Transverse colon (tissue), 4 donors: ENCODE measurements around the gene ALKBH7. TPM values are rescaled to one million over a fixed set of nuclear protein-coding genes. Genes with fewer than 3 reads are reported as not detected.

ENCODE experiments used
- DNase-seq: peaks from one replicate; pipeline ENCODE4 v3.0.0-alpha.2; 2019
- H3K27ac ChIP-seq, 4 donors: fragments of 200-600 bp; sonication (generic); 2 replicates each; pipeline ENCODE4 v1.5.1; 2016 to 2018; ENCODE audit warnings: inconsistent platforms in 4 of 4
- H3K27me3 ChIP-seq: fragments of 200-600 bp; sonication (generic); 2 replicates; pipeline ENCODE4 v1.5.1; 2017; ENCODE audit warnings: inconsistent platforms
- H3K36me3 ChIP-seq, 4 donors: fragments of 200-600 bp; sonication (generic); 2 replicates each; pipeline ENCODE4 v1.5.1; 2017 to 2019; ENCODE audit warnings: inconsistent platforms in 4 of 4
- H3K4me1 ChIP-seq, 4 donors: fragments of 200-600 bp; sonication (generic); 2 replicates each; pipeline ENCODE4 v1.5.1; 2017 to 2020; ENCODE audit warnings: inconsistent platforms in 4 of 4
- H3K4me3 ChIP-seq, 4 donors: fragments of 200-600 bp; sonication (generic); 1 replicate in 1 of 4; 2 replicates in 3 of 4; pipeline versions ENCODE4 v1.5.1 to v1.6.1; 2017 to 2019; ENCODE audit warnings: inconsistent platforms in 4 of 4
- H3K9me3 ChIP-seq, 2 donors: fragments of 200-600 bp; sonication (generic); 2 replicates each; pipeline ENCODE4 v1.5.1; 2017 to 2019; ENCODE audit warnings: inconsistent platforms in 2 of 2
- EP300 ChIP-seq: sonication (generic); formaldehyde crosslinking; IDR thresholded peaks from one replicate; pipeline ENCODE4 v1.6.1; 2017; ENCODE audit warnings: antibody characterized with exemption, low read depth
- POLR2A ChIP-seq: fragments of 450-650 bp; IDR thresholded peaks from one replicate; pipeline ENCODE4 v1.6.1; 2016; ENCODE audit warnings: antibody characterized with exemption, mild to moderate bottlenecking, moderate library complexity
- POLR2AphosphoS5 ChIP-seq, 3 donors: sonication (generic); formaldehyde crosslinking; IDR thresholded peaks; one replicate each; pipeline ENCODE4 v1.6.1; 2016; ENCODE audit warnings: antibody characterized with exemption in 3 of 3
- WGBS, 2 donors: methylation state at CpG; one replicate each; pipeline ENCODE4 v1.1.5; 2018; ENCODE audit warnings: low coverage in 1 of 2; 5-methylcytosine and 5-hydroxymethylcytosine counted together
- in situ Hi-C, 4 donors: fragments of 200-750 bp; cut with MboI; loops; one replicate each; pipeline versions ENCODE4 v1.15.0 to v1.15.1; 2017; ENCODE audit warnings: low sequenced_read_pairs in 3 of 4, low pct_ligation_motif_present in 1 of 4, low pct_unique_long_range_greater_than_20kb in 1 of 4
- intact Hi-C: fragments of 100-400 bp; cut with DNase I; formaldehyde crosslinking; loops from one replicate; pipeline ENCODE4 v1.15.1; 2023; ENCODE audit warnings: low total_unique reads
- total RNA-seq, 4 donors: library from RNA; depleted of rRNA; stranded (reverse); fragments of >200 nt; gene quantifications; one replicate each; pipeline ENCODE4 v1.1.0, GENCODE V29; 2016
- TF ChIP-seq, protein P1 (sequence below), 5 experiments: fragments of 200-600 bp in 3 of 5; fragments of 450-650 bp in 2 of 5; sonication (generic) in 3 of 5; IDR thresholded peaks; 1 replicate in 2 of 5; 2 replicates in 3 of 5; pipeline ENCODE4 v1.5.1; 2016 to 2017; ENCODE audit warnings: antibody characterized with exemption in 5 of 5, inconsistent platforms in 3 of 5, mild to moderate bottlenecking in 2 of 5, moderate library complexity in 1 of 5

The ALKBH7 gene
- total RNA-seq, 4 donors from 2014 or later: 135 to 188 (median 158) TPM

- no peaks in the 10 kb centered on the region for H3K9me3 ChIP-seq
- no peak overlapping the region for H3K4me3 ChIP-seq
- intact Hi-C loops: no loop called here
- WGBS, 2 donors: 79% methylated on average over 33 of the region's 33 CpGs; no CpG with 5 or more reads in 1 of the 2 donors
- no peak for DNase-seq
- peaks cover 2 to 27% (median 6%) of the 10 kb centered on the region in 4 donors for H3K4me1 ChIP-seq
- peaks cover 0 to 59% (median 30%) of the 10 kb centered on the region in 4 donors for H3K36me3 ChIP-seq
- TF ChIP-seq EP300: no peak
- TF ChIP-seq, protein P1, sequence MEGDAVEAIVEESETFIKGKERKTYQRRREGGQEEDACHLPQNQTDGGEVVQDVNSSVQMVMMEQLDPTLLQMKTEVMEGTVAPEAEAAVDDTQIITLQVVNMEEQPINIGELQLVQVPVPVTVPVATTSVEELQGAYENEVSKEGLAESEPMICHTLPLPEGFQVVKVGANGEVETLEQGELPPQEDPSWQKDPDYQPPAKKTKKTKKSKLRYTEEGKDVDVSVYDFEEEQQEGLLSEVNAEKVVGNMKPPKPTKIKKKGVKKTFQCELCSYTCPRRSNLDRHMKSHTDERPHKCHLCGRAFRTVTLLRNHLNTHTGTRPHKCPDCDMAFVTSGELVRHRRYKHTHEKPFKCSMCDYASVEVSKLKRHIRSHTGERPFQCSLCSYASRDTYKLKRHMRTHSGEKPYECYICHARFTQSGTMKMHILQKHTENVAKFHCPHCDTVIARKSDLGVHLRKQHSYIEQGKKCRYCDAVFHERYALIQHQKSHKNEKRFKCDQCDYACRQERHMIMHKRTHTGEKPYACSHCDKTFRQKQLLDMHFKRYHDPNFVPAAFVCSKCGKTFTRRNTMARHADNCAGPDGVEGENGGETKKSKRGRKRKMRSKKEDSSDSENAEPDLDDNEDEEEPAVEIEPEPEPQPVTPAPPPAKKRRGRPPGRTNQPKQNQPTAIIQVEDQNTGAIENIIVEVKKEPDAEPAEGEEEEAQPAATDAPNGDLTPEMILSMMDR (IDR thresholded peaks at IDR 0.05): peak in 3 of 5 experiments; percentile 11 to 23 (median 21)
- H3K27me3 ChIP-seq: no peaks in the 10 kb centered on the region
- in situ Hi-C loops: no loop called here
- H3K27ac ChIP-seq: no peak overlapping the region
Measured at GRCh38 chr19:6417713-6418561, 45.3 kb downstream of the ALKBH7 start.

DNA sequence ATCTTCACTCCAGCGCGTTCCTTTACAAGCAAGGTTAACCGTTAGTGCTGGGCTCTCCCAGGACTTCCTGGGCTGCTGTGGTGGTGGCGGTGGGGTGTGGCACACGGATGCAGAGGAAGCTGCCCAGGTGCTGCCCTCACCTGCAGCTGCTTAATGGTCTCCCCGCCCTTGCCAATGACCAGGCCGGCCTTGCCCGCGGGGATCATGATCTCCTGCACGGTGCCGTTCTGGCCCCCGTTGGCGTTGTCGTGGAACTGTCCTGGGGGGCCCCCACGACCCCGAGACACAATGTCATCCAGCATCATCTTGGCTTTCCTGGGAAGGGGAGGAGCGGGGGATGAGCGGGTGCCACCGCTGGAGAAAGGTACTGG, 46.0 kb downstream of the ALKBH7 start:
- 87% methylated on average over 19 of the region's 19 CpGs; no CpG with 5 or more reads in 1 of the 2 donors for WGBS, 2 donors
- in situ Hi-C loops (no loop called here), intact Hi-C loops (no loop called here)
- DNase-seq: no peak
- H3K4me1 ChIP-seq: peaks cover 8 to 27% (median 12%) of the 10 kb centered on the region in 4 donors
- no peaks in the 10 kb centered on the region for H3K27me3 ChIP-seq
- TF ChIP-seq, protein P1 (IDR thresholded peaks at IDR 0.05): no peak
- TF ChIP-seq EP300 (no peak), POLR2AphosphoS5 (IDR thresholded peaks at IDR 0.05) (no peak), POLR2A (no peak)
- no peak overlapping the region for H3K4me3 ChIP-seq
- H3K9me3 ChIP-seq: no peaks in the 10 kb centered on the region
- no peak overlapping the region for H3K27ac ChIP-seq
- H3K36me3 ChIP-seq: peaks cover 0 to 59% (median 30%) of the 10 kb centered on the region in 4 donors

DNA sequence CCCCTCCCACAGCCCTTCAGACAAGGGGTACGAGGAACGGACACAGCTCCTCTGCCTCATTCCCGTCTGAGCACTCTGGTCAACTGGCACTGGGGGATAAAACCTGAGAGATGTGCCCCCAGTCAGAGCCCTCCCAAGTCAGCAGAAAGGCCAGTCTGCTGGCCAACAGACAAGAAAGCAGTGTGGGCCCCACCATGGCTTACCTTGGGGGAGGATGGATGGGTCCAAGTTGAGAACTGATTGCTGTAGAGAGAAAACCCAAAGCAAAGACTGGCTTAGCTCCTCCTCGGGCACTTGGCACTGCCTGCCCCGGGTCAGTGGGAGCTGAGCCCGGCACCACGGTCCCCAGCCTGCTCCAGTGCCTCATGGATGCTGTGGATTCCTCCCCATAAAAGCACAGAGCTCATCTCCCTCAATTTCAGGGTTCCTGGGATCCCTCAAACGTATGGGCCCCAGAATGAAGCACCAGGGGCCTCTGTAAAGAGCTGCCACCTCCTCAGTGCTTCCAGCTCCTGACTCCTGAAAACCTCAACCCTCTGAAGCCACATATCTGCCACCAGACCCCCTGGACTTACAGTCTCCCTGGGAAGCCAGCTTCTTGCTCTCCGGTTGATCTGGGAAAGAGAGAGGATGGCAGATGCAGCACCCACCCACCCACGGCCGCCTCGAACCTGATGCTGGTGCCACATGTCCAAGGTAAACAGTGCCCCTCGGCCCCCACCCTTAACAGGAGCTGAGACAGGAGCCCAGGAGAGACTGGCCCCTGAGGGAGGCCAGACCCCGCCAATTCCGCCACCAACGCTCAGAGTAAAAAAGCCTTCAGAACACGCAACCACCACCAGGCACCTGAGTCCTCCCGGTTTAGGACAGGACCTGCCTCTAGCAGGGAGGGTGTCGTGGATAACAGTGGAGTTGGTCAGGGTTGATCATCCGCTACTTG, 48.8 kb downstream of the ALKBH7 start:
- no peaks in the 10 kb centered on the region for H3K27me3 ChIP-seq
- peaks cover 0 to 35% (median 20%) of the 10 kb centered on the region in 4 donors for H3K36me3 ChIP-seq
- no peak for DNase-seq
- TF ChIP-seq POLR2A (no peak), EP300 (no peak), POLR2AphosphoS5 (IDR thresholded peaks at IDR 0.05) (no peak)
- TF ChIP-seq, protein P1 (IDR thresholded peaks at IDR 0.05): no peak
- no peak overlapping the region for H3K4me3 ChIP-seq
- intact Hi-C loops: loop anchor here (2.0 to 10.0 kb wide), 2 partner anchors 47 to 1203 kb away; partner anchors contain the start of genes PET100, PSPN and XAB2
- peaks cover 8 to 29% (median 20%) of the 10 kb centered on the region in 4 donors for H3K4me1 ChIP-seq
- H3K27ac ChIP-seq: no peak overlapping the region
- in situ Hi-C loops: no loop called here
- WGBS, 2 donors: 77% methylated on average over 20 of the region's 20 CpGs; no CpG with 5 or more reads in 1 of the 2 donors
- no peaks in the 10 kb centered on the region for H3K9me3 ChIP-seq
